ENCODE measurements around the gene MSX1. TPM values are rescaled to one million over a fixed set of nuclear protein-coding genes. Genes with fewer than 3 reads are reported as not detected.

Gene MSX1
- total RNA-seq, 2 donors from 2014 or later, result 11.0 to 24.6 TPM

DNA sequence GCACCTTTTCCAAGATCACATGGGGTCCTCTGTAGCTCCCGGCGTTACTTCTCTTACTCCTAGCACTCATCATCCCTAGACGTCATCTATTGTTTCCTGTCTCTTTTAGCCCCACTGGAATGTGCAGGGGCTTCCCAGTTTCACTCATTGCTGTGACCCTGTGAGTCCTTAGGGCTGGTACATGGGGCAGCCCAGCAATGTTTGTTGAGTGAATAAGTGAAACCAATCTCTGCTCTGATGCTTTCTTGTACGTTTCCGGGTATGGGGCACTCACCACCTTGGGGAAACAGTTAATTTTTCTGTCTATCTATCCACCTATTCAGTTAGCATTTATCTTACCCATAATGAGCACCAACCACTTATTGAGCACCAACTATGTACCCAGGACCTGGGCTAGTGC, 16.1 kb downstream of the MSX1 start:
- no peaks in the 10 kb centered on the region for H3K36me3 ChIP-seq
- H3K4me1 ChIP-seq (ENCODE audit: control insufficient read depth in 1 of 2, low read depth in 2 of 2), result peaks cover 0 to 17% of the 10 kb centered on the region in 2 donors
- no peak for ATAC-seq (ENCODE audit: insufficient number of reproducible peaks, low FRiP score, low read depth)
- H3K27me3 ChIP-seq (replicated peaks; ENCODE audit: insufficient read depth), result peaks cover 7% of the 10 kb centered on the region
- no peak overlapping the region for H3K4me3 ChIP-seq
- TF ChIP-seq, protein P1, sequence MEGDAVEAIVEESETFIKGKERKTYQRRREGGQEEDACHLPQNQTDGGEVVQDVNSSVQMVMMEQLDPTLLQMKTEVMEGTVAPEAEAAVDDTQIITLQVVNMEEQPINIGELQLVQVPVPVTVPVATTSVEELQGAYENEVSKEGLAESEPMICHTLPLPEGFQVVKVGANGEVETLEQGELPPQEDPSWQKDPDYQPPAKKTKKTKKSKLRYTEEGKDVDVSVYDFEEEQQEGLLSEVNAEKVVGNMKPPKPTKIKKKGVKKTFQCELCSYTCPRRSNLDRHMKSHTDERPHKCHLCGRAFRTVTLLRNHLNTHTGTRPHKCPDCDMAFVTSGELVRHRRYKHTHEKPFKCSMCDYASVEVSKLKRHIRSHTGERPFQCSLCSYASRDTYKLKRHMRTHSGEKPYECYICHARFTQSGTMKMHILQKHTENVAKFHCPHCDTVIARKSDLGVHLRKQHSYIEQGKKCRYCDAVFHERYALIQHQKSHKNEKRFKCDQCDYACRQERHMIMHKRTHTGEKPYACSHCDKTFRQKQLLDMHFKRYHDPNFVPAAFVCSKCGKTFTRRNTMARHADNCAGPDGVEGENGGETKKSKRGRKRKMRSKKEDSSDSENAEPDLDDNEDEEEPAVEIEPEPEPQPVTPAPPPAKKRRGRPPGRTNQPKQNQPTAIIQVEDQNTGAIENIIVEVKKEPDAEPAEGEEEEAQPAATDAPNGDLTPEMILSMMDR (IDR thresholded peaks at IDR 0.05), result no peak
- no peak overlapping the region for H3K27ac ChIP-seq
- H3K9me3 ChIP-seq, result no peaks in the 10 kb centered on the region
- no peak for DNase-seq (ENCODE audit: low spot score)

DNA sequence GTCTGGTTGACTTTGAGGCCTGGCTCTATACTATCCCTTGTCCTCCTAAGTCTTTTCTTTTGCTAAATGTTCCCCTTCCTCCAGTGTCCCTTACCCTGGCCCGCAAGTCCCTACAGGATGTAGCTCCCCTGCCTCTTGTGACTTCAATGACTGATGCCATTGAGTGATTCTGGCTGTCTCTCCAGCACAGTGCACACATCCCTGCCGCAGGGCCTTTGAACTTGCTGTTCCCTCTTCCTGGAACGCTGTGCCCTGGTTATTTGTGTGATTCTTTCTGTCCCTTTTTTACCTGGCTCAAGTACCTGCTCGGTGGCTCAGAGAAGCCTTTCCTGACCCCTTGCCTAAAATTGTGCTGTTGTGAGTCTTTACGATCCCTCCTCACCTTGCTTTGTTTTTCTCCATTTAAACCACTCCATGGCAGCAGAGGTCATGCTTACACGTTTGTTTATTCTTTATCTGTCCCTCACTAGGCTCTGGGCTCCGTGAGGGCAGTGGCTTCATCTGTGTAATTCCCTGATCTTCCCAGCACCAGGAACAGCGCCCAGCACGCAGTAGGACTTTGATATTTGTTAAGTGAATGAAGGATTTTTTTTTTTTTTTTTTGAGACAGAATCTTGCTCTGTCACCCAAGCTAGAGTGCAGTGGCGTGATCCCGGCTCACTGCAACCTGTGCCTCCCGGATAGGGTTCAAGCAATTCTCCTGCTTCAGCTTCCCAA, 17.6 kb downstream of the MSX1 start:
- Histone ChIP-seq H3K4me3 (no peak overlapping the region), H3K27ac (no peak overlapping the region), H3K9me3 (no peaks in the 10 kb centered on the region), H3K27me3 (replicated peaks; ENCODE audit: insufficient read depth) (no peaks in the 10 kb centered on the region), H3K4me1 (ENCODE audit: control insufficient read depth in 1 of 2, low read depth in 2 of 2) (peaks cover 0 to 5% of the 10 kb centered on the region in 2 donors), H3K36me3 (no peaks in the 10 kb centered on the region)
- DNase-seq (ENCODE audit: low spot score) (no peak), ATAC-seq (ENCODE audit: insufficient number of reproducible peaks, low FRiP score, low read depth) (no peak)
- TF ChIP-seq, protein P1 (IDR thresholded peaks at IDR 0.05), result no peak

DNA sequence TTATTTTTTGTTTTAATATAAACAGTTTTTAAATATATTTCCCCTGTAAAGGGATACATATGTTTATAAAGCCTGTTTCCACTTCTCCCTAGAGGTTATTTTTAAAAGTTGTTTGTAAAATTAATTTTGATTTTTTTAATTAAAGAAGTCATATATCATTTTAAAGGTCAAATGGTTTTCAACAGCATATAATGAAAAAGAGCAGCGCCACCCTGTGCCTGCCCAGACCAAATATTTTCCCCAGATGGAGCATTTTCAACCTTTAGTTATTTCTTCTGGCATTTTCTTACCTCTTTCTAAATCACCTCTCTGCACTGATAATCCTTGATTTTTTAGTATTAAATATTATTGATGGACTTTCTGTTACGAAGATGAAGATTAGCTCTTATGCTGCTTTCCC, 21.0 kb downstream of the MSX1 start:
- TF ChIP-seq, protein P1 (IDR thresholded peaks at IDR 0.05), result no peak
- no peak overlapping the region for H3K27ac ChIP-seq
- ATAC-seq (ENCODE audit: insufficient number of reproducible peaks, low FRiP score, low read depth) (no peak), DNase-seq (ENCODE audit: low spot score) (no peak)
- no peaks in the 10 kb centered on the region for H3K4me1 ChIP-seq (ENCODE audit: control insufficient read depth in 1 of 2, low read depth in 2 of 2)
- H3K27me3 ChIP-seq (replicated peaks; ENCODE audit: insufficient read depth), result no peaks in the 10 kb centered on the region
- H3K36me3 ChIP-seq, result no peaks in the 10 kb centered on the region
- no peaks in the 10 kb centered on the region for H3K9me3 ChIP-seq
- H3K4me3 ChIP-seq, result no peak overlapping the region

DNA sequence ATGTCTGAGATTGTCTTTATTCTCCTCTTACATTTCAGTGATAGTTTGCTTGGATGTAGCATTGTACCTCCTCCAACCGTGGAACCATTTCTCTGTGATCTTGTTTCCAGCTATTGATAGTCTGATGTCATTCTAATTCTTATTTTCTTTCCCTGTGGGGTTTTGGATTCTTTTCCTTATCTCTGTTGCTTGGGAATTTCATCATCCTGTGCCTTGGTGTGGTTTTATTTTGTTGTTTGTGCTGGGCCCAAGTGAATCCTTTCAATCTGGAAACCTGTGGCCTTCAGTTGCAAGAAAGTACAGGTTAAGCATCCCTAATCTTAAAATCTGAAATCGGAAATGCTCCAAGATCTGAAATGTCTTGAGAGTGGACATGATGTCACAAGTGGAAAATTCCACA, 22.0 kb downstream of the MSX1 start:
- no peak overlapping the region for H3K4me3 ChIP-seq
- no peaks in the 10 kb centered on the region for H3K36me3 ChIP-seq
- no peak overlapping the region for H3K27ac ChIP-seq
- no peaks in the 10 kb centered on the region for H3K27me3 ChIP-seq (replicated peaks; ENCODE audit: insufficient read depth)
- no peaks in the 10 kb centered on the region for H3K4me1 ChIP-seq (ENCODE audit: control insufficient read depth in 1 of 2, low read depth in 2 of 2)
- TF ChIP-seq, protein P1 (IDR thresholded peaks at IDR 0.05), result no peak
- no peak for DNase-seq (ENCODE audit: low spot score)
- no peaks in the 10 kb centered on the region for H3K9me3 ChIP-seq
- ATAC-seq (ENCODE audit: insufficient number of reproducible peaks, low FRiP score, low read depth), result no peak

DNA sequence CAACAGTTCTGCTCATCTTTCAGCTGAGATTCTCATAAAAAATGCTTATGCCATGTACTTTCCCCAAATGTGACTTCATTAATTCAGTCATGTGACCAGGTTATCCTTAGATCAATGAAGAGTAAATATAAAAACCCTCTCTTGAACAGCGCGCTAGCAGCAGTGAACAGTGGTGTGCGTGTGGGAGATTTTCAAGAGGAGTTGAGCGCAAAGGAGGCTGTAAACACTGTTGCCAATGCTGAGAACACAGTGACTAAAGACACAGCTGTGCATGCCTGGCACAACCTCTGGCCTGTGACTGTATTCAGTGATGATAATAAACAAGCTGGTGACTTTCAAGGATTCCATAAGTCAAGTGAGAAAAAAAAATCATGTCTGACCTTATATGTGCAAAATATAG, 25.1 kb downstream of the MSX1 start:
- Histone ChIP-seq H3K27me3 (replicated peaks; ENCODE audit: insufficient read depth) (no peaks in the 10 kb centered on the region), H3K4me1 (ENCODE audit: control insufficient read depth in 1 of 2, low read depth in 2 of 2) (no peaks in the 10 kb centered on the region), H3K27ac (no peak overlapping the region), H3K9me3 (no peaks in the 10 kb centered on the region), H3K4me3 (no peak overlapping the region), H3K36me3 (no peaks in the 10 kb centered on the region)
- DNase-seq (ENCODE audit: low spot score), result no peak
- TF ChIP-seq, protein P1 (IDR thresholded peaks at IDR 0.05), result no peak
- ATAC-seq (ENCODE audit: insufficient number of reproducible peaks, low FRiP score, low read depth), result no peak

Data from thoracic aorta (tissue), 2 donors.